Central memory CD8-positive, alpha-beta T cell (primary cell): ENCODE data around the gene GPM6B.

Experiments
- ATAC-seq: fragments of 150-1000 bp; cut with Tn5 transposase; replicated peaks from 2 replicates; pipeline ENCODE4 v1.10.0; 2022; ENCODE audit warnings: mild to moderate bottlenecking, moderate FRiP score, moderate number of reproducible peaks; ENCODE audit not compliant: poor library complexity, severe bottlenecking; ENCODE audit errors: extremely low read depth
- DNase-seq, 2 donors: peaks; one replicate each; pipeline ENCODE4 v3.0.0; 2021; ENCODE audit warnings: low spot score in 2 of 2
- H3K27ac Mint-ChIP-seq: one replicate; pipeline ENCODE4 v1.8.0; 2022; ENCODE audit warnings: low read depth, mild to moderate bottlenecking, moderate library complexity, mixed read lengths
- H3K27me3 Mint-ChIP-seq: one replicate; pipeline ENCODE4 v1.8.0; 2022; ENCODE audit warnings: mixed read lengths
- H3K36me3 Mint-ChIP-seq: one replicate; pipeline ENCODE4 v1.8.0; 2022; ENCODE audit warnings: mild to moderate bottlenecking, moderate library complexity, mixed read lengths; ENCODE audit not compliant: insufficient read depth
- H3K4me1 Mint-ChIP-seq: one replicate; pipeline ENCODE4 v1.8.0; 2022; ENCODE audit warnings: mixed read lengths
- H3K4me3 Mint-ChIP-seq: one replicate; pipeline ENCODE4 v1.8.0; 2022; ENCODE audit warnings: mild to moderate bottlenecking, moderate library complexity, mixed read lengths
- H3K9me3 Mint-ChIP-seq: one replicate; pipeline ENCODE4 v1.8.0; 2022; ENCODE audit warnings: mixed read lengths

GPM6B gene

DNA sequence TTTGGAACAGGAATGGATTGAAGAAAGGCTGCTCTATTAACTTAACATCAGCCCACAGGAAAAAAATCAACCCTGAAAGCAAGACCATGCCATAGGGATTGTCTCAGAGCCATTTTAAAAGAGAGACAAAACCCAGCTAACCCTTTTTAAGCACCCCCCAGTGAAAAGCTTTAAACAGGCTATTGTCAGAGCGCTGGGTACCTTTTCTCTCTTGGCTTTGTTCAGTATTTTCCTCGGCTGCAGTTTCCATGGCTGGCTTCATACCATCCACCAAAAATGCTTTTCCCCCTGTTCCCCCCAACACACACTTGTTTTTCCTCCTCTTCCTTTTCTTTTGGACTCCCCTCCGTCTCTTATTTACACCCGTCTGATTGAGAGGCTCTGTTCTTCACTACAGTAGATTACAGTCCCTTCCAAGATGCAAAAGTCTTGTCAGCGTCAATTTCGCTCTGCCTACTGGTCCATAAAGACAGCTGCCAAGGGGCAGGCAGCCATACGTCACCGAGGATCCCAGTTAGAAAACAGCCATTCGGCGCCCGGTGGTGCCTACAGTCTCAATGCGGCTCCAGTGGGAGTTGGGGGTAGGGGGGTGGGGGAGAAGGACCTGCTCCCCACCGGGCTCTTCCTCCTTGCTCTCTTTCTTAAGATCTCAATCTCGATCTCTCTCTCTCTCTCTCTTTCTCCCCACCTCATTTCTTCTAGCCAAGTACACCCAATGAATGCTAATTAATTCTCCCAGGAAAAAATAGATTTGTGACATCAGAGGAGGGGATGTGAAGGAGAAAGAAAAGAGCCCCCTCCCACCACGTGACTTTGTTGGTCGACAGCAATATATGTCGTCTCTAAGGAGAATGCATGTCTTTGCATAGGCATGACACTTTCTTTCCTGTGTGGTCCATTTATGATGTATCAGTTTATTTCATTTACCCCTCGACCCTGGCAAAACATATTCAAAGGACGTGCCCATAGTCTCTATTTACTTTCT lies at the start of gene GPM6B:
GPM6B (minus strand) TSS at position 451 of the 985 bp plus-strand sequence; CDS start at position 262, 189 bp downstream.
- peaks cover 45% of the 10 kb centered on the region for H3K27me3 Mint-ChIP-seq
- no peak within 1 kb of the TSS for H3K27ac Mint-ChIP-seq
- H3K4me3 Mint-ChIP-seq = no peak within 1 kb of the TSS
- H3K4me1 Mint-ChIP-seq = no peaks in the 10 kb centered on the region
- no peak for ATAC-seq
- DNase-seq = no peak
- H3K36me3 Mint-ChIP-seq = peaks cover 2% of the 10 kb centered on the region
- no peaks in the 10 kb centered on the region for H3K9me3 Mint-ChIP-seq

- Mint-ChIP-seq H3K27me3 (peaks cover 12% of the 10 kb centered on the region), H3K4me1 (no peaks in the 10 kb centered on the region), H3K9me3 (no peaks in the 10 kb centered on the region), H3K36me3 (no peaks in the 10 kb centered on the region), H3K4me3 (no peak overlapping the region), H3K27ac (no peak overlapping the region)
- ATAC-seq = no peak
- no peak for DNase-seq
Observed at GRCh38 chrX:13864264-13864663, 47.4 kb upstream of the GPM6B start.

DNA sequence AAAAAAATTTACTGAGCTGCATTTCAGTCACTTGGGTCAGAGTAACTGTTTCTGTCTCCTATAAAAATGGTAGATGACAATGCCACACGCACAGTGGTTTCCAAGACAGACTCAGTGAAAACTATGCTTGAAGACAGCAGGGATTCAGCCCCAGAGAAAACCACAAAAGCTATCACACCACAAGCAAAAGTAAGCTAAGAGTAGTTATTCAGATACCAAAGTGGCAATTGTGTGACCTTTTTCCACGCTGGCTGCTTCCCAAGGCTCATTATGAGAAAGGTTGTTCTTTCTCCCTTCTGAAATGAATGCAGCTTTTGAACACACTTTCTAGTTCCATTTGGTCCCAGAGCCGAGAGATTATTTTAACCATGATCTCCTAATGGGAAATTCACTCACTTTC lies 46.4 kb upstream of the GPM6B start:
- Mint-ChIP-seq H3K4me3 (no peak overlapping the region), H3K9me3 (no peaks in the 10 kb centered on the region), H3K4me1 (no peaks in the 10 kb centered on the region), H3K36me3 (no peaks in the 10 kb centered on the region), H3K27ac (no peak overlapping the region), H3K27me3 (peaks cover 20% of the 10 kb centered on the region)
- DNase-seq (no peak), ATAC-seq (no peak)

- peaks cover 23% of the 10 kb centered on the region for H3K27me3 Mint-ChIP-seq
- H3K4me3 Mint-ChIP-seq = no peak overlapping the region
- H3K27ac Mint-ChIP-seq = no peak overlapping the region
- H3K4me1 Mint-ChIP-seq = no peaks in the 10 kb centered on the region
- no peak for ATAC-seq
- no peaks in the 10 kb centered on the region for H3K9me3 Mint-ChIP-seq
- no peak for DNase-seq
- H3K36me3 Mint-ChIP-seq = no peaks in the 10 kb centered on the region
Observed at GRCh38 chrX:13859724-13860123, 42.8 kb upstream of the GPM6B start.

GRCh38 chrX:13857804-13858203 lies 40.9 kb upstream of the GPM6B start:
- peaks cover 23% of the 10 kb centered on the region for H3K27me3 Mint-ChIP-seq
- DNase-seq = no peak
- H3K9me3 Mint-ChIP-seq = no peaks in the 10 kb centered on the region
- H3K4me1 Mint-ChIP-seq = no peaks in the 10 kb centered on the region
- no peak overlapping the region for H3K4me3 Mint-ChIP-seq
- no peak overlapping the region for H3K27ac Mint-ChIP-seq
- H3K36me3 Mint-ChIP-seq = no peaks in the 10 kb centered on the region
- ATAC-seq = no peak

DNA sequence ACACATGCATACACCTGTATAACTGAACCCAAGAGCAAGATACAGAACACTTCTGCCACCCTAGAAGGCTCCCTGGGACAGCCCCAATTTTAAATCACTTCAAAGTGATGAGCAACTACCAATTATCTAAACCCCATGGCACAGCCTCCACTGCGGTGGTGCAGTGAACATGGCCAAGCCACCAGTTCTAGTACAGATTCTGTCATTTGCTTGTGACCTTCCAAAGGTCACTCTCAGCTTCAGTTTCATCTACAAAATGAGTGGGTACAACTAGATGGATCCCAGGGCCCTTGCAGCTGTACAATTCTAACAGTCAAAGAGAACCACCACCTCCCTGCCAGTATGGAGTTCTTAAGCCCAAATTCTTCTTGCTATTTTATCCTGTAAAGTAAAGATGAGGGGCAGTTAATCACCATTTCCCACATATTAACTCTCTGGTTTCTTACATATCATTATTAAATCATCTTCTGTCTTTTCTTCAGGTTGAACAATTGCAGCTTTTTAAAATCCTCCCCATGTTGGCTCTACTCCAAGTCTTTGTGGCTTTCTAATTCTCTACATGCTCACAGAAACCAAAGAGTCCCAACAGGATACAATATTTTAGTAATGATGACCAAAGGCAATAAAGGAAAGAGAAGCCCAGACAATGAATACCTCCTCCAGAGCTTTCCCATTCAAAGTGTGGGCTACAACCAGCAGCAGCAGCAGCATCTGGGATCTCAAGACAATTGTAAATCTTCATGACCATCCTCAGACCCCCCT lies 39.0 kb upstream of the GPM6B start:
- ATAC-seq (no peak), DNase-seq (no peak)
- Mint-ChIP-seq H3K27me3 (peaks cover 23% of the 10 kb centered on the region), H3K4me3 (no peak overlapping the region), H3K4me1 (no peaks in the 10 kb centered on the region), H3K27ac (no peak overlapping the region), H3K36me3 (no peaks in the 10 kb centered on the region), H3K9me3 (no peaks in the 10 kb centered on the region)

- Mint-ChIP-seq H3K9me3 (no peaks in the 10 kb centered on the region), H3K27me3 (peaks cover 9% of the 10 kb centered on the region), H3K27ac (no peak overlapping the region), H3K4me3 (no peak overlapping the region), H3K36me3 (no peaks in the 10 kb centered on the region), H3K4me1 (no peaks in the 10 kb centered on the region)
- no peak for ATAC-seq
- DNase-seq = no peak
Observed at GRCh38 chrX:13854003-13854402, 37.1 kb upstream of the GPM6B start.

GRCh38 chrX:13852001-13852695 lies 35.3 kb upstream of the GPM6B start:
- no peak for ATAC-seq
- Mint-ChIP-seq H3K9me3 (no peaks in the 10 kb centered on the region), H3K27me3 (no peaks in the 10 kb centered on the region), H3K4me1 (no peaks in the 10 kb centered on the region), H3K36me3 (no peaks in the 10 kb centered on the region), H3K4me3 (no peak overlapping the region), H3K27ac (no peak overlapping the region)
- DNase-seq = no peak

- ATAC-seq (no peak), DNase-seq (no peak)
- Mint-ChIP-seq H3K36me3 (no peaks in the 10 kb centered on the region), H3K4me3 (no peak overlapping the region), H3K9me3 (peaks cover 5% of the 10 kb centered on the region), H3K27me3 (peaks cover 9% of the 10 kb centered on the region), H3K27ac (no peak overlapping the region), H3K4me1 (no peaks in the 10 kb centered on the region)
Observed at GRCh38 chrX:13845721-13846378, 29.0 kb upstream of the GPM6B start.

DNA sequence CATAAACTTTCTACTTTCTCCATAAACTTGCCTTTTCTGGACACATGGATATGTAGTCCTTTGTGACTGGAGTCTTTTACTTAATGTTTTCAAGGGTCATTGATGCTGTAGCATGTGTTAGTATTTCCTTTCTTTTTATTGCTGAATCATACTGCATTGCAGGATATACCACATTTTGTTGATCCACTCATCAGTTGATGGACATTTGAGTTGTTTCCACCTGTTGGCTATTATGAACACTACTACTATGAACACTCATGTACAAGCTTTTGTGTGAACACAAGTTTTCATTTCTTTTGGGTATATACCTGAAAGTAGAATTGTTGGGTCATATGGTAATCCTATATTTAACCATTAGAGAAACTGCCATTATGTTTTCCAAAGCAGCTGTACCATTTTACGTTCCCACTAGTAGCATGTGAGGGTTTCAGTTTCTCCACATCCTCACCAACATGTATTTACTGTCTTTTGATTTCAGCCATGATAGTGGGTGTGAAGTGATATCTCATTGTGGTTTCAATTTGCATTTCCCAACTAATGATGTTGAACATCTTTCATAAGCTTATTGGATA lies 26.3 kb upstream of the GPM6B start:
- H3K9me3 Mint-ChIP-seq = peaks cover 5% of the 10 kb centered on the region
- ATAC-seq = no peak
- peaks cover 9% of the 10 kb centered on the region for H3K27me3 Mint-ChIP-seq

DNA sequence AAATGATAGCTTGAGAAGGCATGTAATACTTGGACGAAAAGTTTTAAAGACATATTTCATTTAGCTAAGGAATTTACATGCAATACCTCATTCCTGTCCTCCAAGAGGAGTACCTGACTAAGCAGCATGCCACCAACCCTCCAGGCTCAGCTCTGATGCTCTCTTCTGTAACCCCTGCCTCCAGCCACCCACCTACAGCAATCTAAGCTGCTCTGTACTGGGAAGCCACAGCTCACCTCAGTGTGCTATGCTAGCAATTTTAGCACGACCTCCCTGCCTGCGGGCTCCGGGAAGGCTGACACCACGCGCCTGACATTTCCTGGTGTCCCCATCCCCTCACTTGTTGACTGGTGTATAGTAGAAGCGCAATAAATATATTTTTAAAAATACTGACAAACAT lies 23.2 kb upstream of the GPM6B start:
- DNase-seq = no peak
- Mint-ChIP-seq H3K4me1 (no peaks in the 10 kb centered on the region), H3K4me3 (no peak overlapping the region), H3K9me3 (peaks cover 5% of the 10 kb centered on the region), H3K27me3 (peaks cover 9% of the 10 kb centered on the region), H3K27ac (no peak overlapping the region), H3K36me3 (no peaks in the 10 kb centered on the region)
- ATAC-seq = no peak

More for the DNA sequence above, 26.3 kb upstream of the GPM6B start:
- Mint-ChIP-seq H3K36me3 (no peaks in the 10 kb centered on the region), H3K27ac (no peak overlapping the region), H3K4me1 (no peaks in the 10 kb centered on the region), H3K4me3 (no peak overlapping the region)
- DNase-seq = no peak

GRCh38 chrX:13837290-13837745 lies 20.4 kb upstream of the GPM6B start:
- Mint-ChIP-seq H3K4me3 (no peak overlapping the region), H3K27me3 (peaks cover 9% of the 10 kb centered on the region), H3K9me3 (peaks cover 5% of the 10 kb centered on the region), H3K36me3 (no peaks in the 10 kb centered on the region), H3K27ac (no peak overlapping the region), H3K4me1 (no peaks in the 10 kb centered on the region)
- DNase-seq (no peak), ATAC-seq (no peak)
